K562 (cell line): Measurements from ENCODE around the gene SOX12. TPM values are rescaled to one million over a fixed set of nuclear protein-coding genes. Genes with fewer than 3 reads are reported as not detected.
A peak's percentile ranks its signal among the peaks of the same experiment; 100 is the strongest.

Source experiments
- BDP1 ChIP-seq: IDR thresholded peaks from 3 replicates; pipeline ENCODE4 v1.6.1; 2011; ENCODE audit not compliant: insufficient read length, insufficient read depth
- FOXP4 ChIP-seq: sonication (generic); formaldehyde crosslinking; IDR thresholded peaks from 2 replicates; pipeline ENCODE4 v1.8.0; 2022; ENCODE audit warnings: mild to moderate bottlenecking, missing genetic modification reagents, borderline replicate concordance
- HEY1 ChIP-seq: fragments of 250-450 bp; sonication (Bioruptor Pico); IDR thresholded peaks from 2 replicates; pipeline ENCODE4 v1.5.0; 2020; ENCODE audit warnings: mild to moderate bottlenecking, moderate library complexity, borderline replicate concordance
- NFRKB ChIP-seq: fragments of 450-650 bp; IDR thresholded peaks from 2 replicates; pipeline ENCODE4 v1.6.1; 2016; ENCODE audit warnings: low read depth
- PTTG1 ChIP-seq: fragments of 450-650 bp; IDR thresholded peaks from 2 replicates; pipeline ENCODE4 v1.6.1; 2016; ENCODE audit warnings: low read depth, mild to moderate bottlenecking, missing genetic modification characterization, missing compliant biosample characterization
- TCF3 ChIP-seq: sonication (generic); formaldehyde crosslinking; IDR thresholded peaks from 2 replicates; pipeline ENCODE4 v1.4.0; 2020; ENCODE audit warnings: mild to moderate bottlenecking, missing genetic modification reagents
- ZNF311 ChIP-seq: fragments of 250-450 bp; sonication (Bioruptor Pico); IDR thresholded peaks from 2 replicates; pipeline ENCODE4 v1.4.0; 2020; ENCODE audit warnings: mild to moderate bottlenecking, moderate library complexity
- polyA plus RNA-seq, 8 experiments: library from polyadenylated mRNA; depleted of rRNA in 4 of 8; stranded (reverse) in 5 of 8; unstranded in 3 of 8; fragments of >200 nt; fragmentation: Nextera tagmentation in 2 of 8; fragmentation: Illumina TruSeq in 1 of 8; extraction: Ambion mirVana in 2 of 8; extraction: Trizol in 1 of 8; gene quantifications; 2 replicates each; pipeline versions ENCODE4 v1.2.1 to v1.2.3, GENCODE V29; 2011 to 2014; ENCODE audit warnings: inconsistent platforms in 1 of 8, missing spikeins in 1 of 8
- total RNA-seq, 7 experiments: library from RNA; depleted of rRNA in 6 of 7; stranded (reverse); fragments of >200 nt in 6 of 7; fragmentation: Illumina TruSeq in 2 of 7; extraction: Trizol in 2 of 7; gene quantifications; 2 replicates each; pipeline versions ENCODE4 v1.2.1 to v1.2.3, GENCODE V29; 2011 to 2021; ENCODE audit warnings: low replicate concordance in 1 of 7
- TF ChIP-seq, protein P1 (sequence below), 2 experiments: fragments of 200-800 bp in 1 of 2; sonication (Bioruptor generic) in 1 of 2; sonication (generic) in 1 of 2; formaldehyde crosslinking in 1 of 2; IDR thresholded peaks in 1 of 2; conservative IDR thresholded peaks in 1 of 2; 2 replicates each; pipeline versions ENCODE4 v1.5.0 to v1.6.1; 2016 to 2020; ENCODE audit warnings: missing compliant biosample characterization in 1 of 2, missing genetic modification characterization in 1 of 2, missing genetic modification reagents in 1 of 2

Gene SOX12
- total and polyA plus RNA-seq, 9 of the 15 experiments (the other 6 are each of a cell fraction or from before 2014, with no cell fraction given): 0.42 to 26.3 (median 2.6) TPM

GRCh38 chr20:370977-371754, 45.8 kb downstream of the SOX12 start (continued):
- TF ChIP-seq NFRKB: peak; percentile 87
- no peak for TF ChIP-seq BDP1
- no peak for TF ChIP-seq FOXP4 (CRISPR knock-in tag)
- TF ChIP-seq ZNF311 (CRISPR knock-in tag): peak; percentile 65; the same call in 1 of the 2 replicates
- 0 out of 2 replicates have a peak, but pooled peaks have one; percentile 59 for TF ChIP-seq PTTG1 (tag)
- TF ChIP-seq HEY1 (CRISPR knock-in tag): no peak
- TF ChIP-seq TCF3 (CRISPR knock-in tag): no peak
- TF ChIP-seq, protein P1, sequence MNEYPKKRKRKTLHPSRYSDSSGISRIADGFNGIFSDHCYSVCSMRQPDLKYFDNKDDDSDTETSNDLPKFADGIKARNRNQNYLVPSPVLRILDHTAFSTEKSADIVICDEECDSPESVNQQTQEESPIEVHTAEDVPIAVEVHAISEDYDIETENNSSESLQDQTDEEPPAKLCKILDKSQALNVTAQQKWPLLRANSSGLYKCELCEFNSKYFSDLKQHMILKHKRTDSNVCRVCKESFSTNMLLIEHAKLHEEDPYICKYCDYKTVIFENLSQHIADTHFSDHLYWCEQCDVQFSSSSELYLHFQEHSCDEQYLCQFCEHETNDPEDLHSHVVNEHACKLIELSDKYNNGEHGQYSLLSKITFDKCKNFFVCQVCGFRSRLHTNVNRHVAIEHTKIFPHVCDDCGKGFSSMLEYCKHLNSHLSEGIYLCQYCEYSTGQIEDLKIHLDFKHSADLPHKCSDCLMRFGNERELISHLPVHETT (CRISPR knock-in tag; conservative IDR thresholded peaks at IDR 0.05 in 1 of 2, IDR thresholded peaks at IDR 0.05 in 1 of 2): peak in 1 of 2 experiments; percentile 6; a peak in 2 of 4 replicates
